Rectal smooth muscle tissue (tissue), 1 donor: ENCODE measurements around the gene ALPG.
"Not testable (repeated sequence)": the region's sequence is repeated elsewhere in the genome, so short reads cannot be mapped to it uniquely, and the experiment has no call there.

Experiments
- H3K27ac ChIP-seq: one replicate; pipeline ENCODE4 v1.7.0; 2013; ENCODE audit warnings: low read depth, low read length, inconsistent platforms
- H3K27me3 ChIP-seq: one replicate; pipeline ENCODE4 v1.7.0; 2013; ENCODE audit warnings: low read length; ENCODE audit not compliant: control insufficient read depth, insufficient read depth
- H3K36me3 ChIP-seq: one replicate; pipeline ENCODE4 v1.7.0; 2013; ENCODE audit warnings: low read length; ENCODE audit not compliant: control insufficient read depth, insufficient read depth
- H3K4me1 ChIP-seq: one replicate; pipeline ENCODE4 v1.7.0; 2013; ENCODE audit warnings: low read length; ENCODE audit not compliant: control insufficient read depth, insufficient read depth
- H3K4me3 ChIP-seq: one replicate; pipeline ENCODE4 v1.7.0; 2013; ENCODE audit warnings: low read length
- H3K9ac ChIP-seq: one replicate; pipeline ENCODE4 v1.7.0; 2013; ENCODE audit warnings: low read length

ALPG gene

DNA sequence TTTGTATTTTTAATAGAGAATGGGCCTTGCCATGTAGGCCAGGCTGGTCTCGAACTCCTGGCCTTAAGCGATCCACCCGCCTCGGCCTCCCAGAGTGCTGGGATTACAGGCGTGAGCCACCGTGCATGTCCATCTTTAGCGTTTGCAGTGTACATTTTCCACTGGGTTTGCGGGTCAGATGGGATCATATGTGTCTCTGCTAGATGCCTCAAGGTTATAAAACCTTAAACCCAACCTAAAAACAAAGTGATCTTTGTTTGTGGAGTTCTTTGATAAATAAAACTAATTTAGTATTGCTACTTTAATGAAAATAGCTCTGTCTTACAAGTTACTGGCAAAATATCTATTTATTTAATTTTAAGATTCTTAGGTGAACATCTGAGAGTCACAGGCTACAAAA, 13.1 kb upstream of the ALPG start:
- Histone ChIP-seq H3K36me3 (no peaks in the 10 kb centered on the region), H3K27ac (no peak overlapping the region), H3K9ac (no peak overlapping the region), H3K4me1 (no peaks in the 10 kb centered on the region), H3K27me3 (peaks cover 1% of the 10 kb centered on the region), H3K4me3 (no peak overlapping the region)

DNA sequence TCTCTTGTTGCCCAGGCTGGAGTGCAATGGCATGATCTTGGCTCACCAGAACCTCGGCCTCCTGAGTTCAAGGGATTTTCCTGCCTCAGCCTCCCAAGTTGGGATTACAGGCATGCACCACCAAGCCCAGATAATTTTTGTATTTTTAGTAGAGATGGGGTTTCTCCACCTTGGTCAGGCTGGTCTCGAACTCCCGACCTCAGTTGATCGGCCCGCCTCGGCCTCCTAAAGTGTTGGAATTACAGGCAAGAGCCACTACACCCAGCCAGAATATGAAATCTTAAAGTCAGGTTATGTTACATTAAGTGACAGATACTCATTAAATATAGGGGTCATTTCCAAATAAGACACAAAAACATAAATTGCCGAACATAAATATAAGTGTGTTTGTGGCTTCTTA, 12.2 kb upstream of the ALPG start:
- H3K4me1 ChIP-seq, H3K9ac ChIP-seq, H3K36me3 ChIP-seq, H3K4me3 ChIP-seq, H3K27me3 ChIP-seq, H3K27ac ChIP-seq: not testable (repeated sequence)

DNA sequence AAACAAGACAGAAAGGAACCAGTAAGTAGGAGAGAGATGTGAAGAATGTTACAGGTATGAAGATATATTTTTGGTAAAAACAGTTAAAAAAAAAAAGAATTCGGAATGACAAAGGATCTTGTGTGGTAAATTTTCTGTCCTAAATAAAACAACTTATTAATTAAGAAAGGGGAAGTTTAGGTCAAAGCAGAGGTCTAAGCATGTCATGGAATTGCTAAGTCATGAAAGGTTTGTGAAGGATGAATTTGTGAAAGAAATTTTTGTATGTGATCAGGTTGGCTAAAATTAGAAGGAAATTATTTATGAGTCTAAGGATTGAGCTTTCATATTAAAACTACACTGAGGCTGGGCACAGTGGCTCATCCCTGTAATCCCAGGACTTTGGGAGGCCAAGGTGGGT, 11.1 kb upstream of the ALPG start:
- Histone ChIP-seq H3K36me3 (no peaks in the 10 kb centered on the region), H3K27ac (no peak overlapping the region), H3K4me1 (no peaks in the 10 kb centered on the region), H3K9ac (no peak overlapping the region), H3K27me3 (no peaks in the 10 kb centered on the region), H3K4me3 (no peak overlapping the region)

DNA sequence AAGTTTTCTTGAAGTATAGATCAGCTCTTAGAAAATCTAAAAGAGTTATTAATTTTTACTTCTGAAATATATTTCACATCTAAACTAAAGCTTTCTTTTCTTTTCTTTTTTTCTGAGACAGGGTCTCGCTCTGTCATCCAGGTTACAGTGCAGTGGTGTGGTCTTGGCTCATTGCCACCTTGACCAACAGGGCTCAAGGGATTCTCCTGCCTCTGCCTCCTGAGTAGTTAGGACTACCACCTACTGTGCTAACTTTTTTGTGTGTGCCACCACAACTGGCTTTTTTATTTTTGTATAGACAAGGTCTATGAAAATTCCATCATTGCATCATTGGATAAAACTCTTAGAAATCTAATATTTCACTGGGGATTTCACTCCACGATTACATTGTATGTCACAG, 10.0 kb upstream of the ALPG start:
- Histone ChIP-seq H3K36me3 (no peaks in the 10 kb centered on the region), H3K27ac (no peak overlapping the region), H3K4me1 (no peaks in the 10 kb centered on the region), H3K9ac (no peak overlapping the region), H3K27me3 (no peaks in the 10 kb centered on the region), H3K4me3 (no peak overlapping the region)

DNA sequence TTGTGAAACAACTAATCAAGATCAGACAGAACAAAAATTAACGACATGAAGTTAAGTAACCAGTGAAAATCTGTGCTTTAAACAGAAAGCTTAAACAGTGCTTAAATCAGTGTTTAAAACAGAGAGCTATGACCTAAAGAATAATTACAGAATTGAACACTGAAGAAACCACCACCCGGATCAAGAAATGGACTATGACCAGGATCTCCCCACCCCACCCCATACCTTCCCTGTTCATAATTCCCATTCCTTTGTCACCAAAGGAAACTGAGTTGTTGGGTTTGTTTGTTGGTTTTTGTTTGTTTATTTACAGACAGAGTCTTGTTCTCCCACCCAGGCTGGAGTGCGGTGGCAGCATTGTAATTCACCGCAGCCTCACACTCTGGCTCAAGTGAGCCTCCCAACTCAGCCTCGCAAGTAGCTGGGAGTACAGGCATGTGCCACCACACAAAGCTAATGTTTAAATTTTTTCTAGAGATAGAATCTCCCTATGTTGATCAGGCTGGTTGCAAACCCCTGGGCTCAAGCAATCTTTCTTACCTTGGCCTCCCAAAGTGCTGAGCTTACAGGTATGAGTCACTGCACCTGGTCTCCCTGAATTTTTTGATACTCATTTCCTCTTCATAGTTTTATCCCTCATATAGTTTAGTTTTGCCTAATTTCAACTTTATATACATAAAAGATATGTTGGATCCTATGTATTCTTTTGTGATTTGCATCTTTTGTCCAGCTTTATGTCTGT, 8.2 kb upstream of the ALPG start:
- no peak overlapping the region for H3K27ac ChIP-seq
- H3K4me1 ChIP-seq, result no peaks in the 10 kb centered on the region
- no peaks in the 10 kb centered on the region for H3K27me3 ChIP-seq
- no peaks in the 10 kb centered on the region for H3K36me3 ChIP-seq
- no peak overlapping the region for H3K9ac ChIP-seq
- no peak overlapping the region for H3K4me3 ChIP-seq

DNA sequence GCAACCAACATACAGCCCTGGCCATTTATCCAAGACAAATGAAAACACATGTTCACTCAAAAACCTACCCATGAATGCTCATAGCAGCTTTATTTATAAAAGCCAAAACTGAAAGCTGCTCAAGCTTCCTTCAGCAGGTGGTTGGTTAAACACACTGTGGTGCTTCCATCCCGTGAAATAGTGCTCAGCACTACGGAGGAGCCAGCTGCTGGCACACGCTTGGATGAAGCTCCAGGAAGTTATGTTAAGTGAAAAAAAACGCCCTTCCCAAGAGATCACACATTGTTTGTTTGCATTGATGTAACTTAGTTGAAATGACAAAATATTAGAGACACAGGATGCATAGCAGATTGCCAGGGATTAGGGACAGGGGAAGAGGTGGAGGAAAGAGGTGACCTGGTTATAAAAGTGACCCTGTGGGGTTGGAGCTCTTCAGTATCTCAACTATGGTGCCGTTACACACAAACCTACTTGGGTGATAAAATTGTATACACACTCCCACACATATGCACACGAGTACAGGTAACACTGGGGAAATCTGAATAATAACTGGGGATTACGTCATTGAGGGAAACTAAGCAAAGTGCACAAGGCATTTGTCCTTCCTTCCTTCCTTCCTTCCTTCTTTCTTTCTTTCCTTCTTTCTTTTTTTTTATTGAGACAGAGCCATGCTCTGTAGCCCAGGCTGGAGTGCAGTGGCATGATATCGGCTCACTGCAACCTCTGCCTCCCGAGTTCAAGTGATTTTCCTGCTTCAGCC, 6.2 kb upstream of the ALPG start:
- H3K27ac ChIP-seq, result no peak overlapping the region
- no peaks in the 10 kb centered on the region for H3K27me3 ChIP-seq
- H3K36me3 ChIP-seq, result no peaks in the 10 kb centered on the region
- no peak overlapping the region for H3K9ac ChIP-seq
- no peak overlapping the region for H3K4me3 ChIP-seq
- H3K4me1 ChIP-seq, result no peaks in the 10 kb centered on the region

DNA sequence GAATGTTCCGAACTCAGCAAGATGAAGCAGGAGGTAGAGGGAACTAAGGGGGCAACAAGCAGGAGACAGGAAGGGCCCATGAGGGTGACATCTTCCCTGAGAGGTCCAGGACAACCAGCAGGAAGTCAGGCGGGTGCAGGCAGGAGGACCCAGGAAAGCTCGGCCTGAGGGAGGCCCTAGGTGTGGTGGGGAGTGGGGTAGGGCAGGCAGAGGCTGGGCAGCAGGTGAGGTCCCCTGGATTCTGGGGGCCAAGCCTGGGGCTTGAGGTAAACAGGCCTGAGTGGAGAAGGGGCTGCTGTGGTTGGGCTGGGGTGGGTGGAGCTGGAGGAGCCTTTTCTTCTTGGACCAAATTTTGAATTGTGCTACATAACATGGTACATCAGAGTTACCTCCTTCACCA, 4.1 kb upstream of the ALPG start:
- no peak overlapping the region for H3K4me3 ChIP-seq
- no peaks in the 10 kb centered on the region for H3K27me3 ChIP-seq
- no peaks in the 10 kb centered on the region for H3K4me1 ChIP-seq
- H3K27ac ChIP-seq, result no peak overlapping the region
- no peak overlapping the region for H3K9ac ChIP-seq
- no peaks in the 10 kb centered on the region for H3K36me3 ChIP-seq

DNA sequence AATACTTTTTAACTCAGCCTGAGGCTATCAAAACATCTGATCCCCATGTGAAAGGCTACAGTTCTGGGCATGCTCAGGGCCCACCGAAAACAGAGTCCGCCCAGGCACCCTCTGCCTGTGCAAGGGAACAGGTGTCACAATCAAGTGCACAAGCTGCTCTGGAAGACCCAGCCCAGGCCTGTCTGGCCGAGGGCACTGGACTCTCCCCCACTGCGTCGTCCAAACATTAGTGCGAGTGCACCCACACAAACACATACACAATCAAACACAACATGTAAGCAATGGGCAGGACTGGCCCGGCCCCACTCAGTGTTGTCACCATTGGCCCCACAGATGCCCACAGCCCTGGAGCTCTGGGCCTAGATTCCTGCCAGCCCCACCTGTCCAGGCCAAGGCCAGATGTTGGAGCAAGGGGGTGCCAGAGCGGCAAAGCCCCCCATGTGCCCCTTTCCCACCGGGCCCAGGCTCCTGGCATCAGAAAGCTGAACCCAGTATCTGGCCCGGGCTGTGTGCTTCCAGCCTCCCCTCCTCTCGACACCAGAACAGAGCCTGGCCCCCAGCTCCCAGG, 617 bp upstream of the ALPG start:
- H3K4me3 ChIP-seq, result no peak overlapping the region
- H3K27me3 ChIP-seq, result no peaks in the 10 kb centered on the region
- no peaks in the 10 kb centered on the region for H3K36me3 ChIP-seq
- no peak overlapping the region for H3K27ac ChIP-seq
- H3K9ac ChIP-seq, result no peak overlapping the region
- H3K4me1 ChIP-seq, result no peaks in the 10 kb centered on the region

DNA sequence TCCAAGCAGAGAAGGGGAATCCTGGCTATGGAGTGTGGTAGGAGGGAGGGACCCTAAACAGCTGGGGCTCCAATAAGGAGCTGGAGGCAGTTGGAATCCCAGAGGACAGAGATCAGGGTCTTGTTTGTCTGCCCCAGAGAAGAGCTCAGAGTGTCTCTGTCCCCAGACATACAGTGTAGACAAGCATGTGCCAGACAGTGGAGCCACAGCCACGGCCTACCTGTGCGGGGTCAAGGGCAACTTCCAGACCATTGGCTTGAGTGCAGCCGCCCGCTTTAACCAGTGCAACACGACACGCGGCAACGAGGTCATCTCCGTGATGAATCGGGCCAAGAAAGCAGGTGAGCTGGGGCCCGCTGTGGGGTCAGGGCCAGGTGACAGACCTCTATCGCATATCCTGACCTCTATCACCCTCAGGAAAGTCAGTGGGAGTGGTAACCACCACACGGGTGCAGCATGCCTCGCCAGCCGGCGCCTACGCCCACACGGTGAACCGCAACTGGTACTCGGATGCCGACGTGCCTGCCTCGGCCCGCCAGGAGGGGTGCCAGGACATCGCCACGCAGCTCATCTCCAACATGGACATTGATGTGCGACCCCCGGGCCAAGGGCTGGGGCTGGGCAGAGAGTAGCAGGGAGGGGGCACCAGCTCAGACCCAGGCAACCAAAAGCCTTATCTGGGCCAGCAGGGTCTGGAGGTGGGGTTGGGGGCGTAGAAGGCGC, 945 bp downstream of the ALPG start:
- not testable (repeated sequence) for H3K4me1 ChIP-seq, H3K27ac ChIP-seq, H3K4me3 ChIP-seq, H3K27me3 ChIP-seq, H3K9ac ChIP-seq, H3K36me3 ChIP-seq

DNA sequence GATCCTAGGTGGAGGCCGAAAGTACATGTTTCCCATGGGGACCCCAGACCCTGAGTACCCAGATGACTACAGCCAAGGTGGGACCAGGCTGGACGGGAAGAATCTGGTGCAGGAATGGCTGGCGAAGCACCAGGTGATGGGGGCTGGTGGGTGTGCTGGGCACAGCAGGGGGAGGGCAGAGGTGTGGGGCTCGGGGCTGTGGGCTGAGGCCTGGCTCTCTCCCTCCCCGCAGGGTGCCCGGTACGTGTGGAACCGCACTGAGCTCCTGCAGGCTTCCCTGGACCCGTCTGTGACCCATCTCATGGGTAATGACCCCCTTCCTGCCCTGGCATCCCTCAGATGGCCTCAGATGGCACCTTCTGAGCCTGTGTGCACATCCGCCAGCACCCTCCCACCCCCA, 1.6 kb downstream of the ALPG start:
- H3K4me3 ChIP-seq, H3K36me3 ChIP-seq, H3K27me3 ChIP-seq, H3K9ac ChIP-seq, H3K27ac ChIP-seq, H3K4me1 ChIP-seq: not testable (repeated sequence)

DNA sequence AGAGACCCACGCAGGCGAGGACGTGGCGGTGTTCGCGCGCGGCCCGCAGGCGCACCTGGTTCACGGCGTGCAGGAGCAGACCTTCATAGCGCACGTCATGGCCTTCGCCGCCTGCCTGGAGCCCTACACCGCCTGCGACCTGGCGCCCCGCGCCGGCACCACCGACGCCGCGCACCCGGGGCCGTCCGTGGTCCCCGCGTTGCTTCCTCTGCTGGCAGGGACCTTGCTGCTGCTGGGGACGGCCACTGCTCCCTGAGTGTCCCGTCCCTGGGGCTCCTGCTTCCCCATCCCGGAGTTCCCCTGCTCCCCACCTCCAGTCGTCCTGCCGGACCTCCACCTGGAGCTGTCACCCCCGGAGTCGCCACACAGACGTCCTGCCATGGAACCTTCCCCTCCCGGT, 3.0 kb downstream of the ALPG start:
- not testable (repeated sequence) for H3K9ac ChIP-seq, H3K27ac ChIP-seq, H3K36me3 ChIP-seq, H3K4me3 ChIP-seq, H3K27me3 ChIP-seq, H3K4me1 ChIP-seq

DNA sequence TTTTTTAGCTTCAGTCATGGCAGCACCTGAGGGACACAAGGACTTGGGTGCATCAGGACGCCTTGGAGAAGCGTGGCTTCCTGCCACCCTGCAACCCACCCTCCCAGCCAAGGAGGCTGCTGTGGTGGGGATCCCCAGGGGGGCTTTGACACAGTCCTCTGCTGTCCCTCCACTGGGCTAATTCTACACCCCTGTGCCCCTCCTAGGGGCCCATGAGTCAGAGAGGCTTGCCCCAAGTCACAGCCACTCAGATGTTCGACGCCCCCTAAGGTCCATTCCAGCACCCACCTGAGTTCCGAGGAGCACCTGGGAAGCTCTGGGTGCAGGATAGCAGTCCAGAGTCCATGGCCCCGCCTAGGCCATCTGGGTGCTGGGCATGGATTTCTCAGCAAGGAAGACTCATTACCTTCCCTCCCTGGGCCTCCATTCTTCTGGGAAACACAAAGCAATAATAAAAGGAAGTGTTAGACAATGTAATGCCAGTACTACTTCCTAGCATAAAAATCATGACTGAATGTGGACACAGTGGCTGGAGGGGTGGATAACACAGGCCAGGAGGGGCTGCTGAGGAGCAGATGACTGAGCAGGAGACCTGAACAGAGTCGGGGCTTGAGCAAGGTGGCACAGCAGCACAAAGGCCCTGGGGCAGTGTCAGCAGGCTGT, 3.7 kb downstream of the ALPG start:
- Histone ChIP-seq H3K4me1 (no peaks in the 10 kb centered on the region), H3K36me3 (no peaks in the 10 kb centered on the region), H3K4me3 (no peak overlapping the region), H3K27me3 (no peaks in the 10 kb centered on the region), H3K27ac (no peak overlapping the region), H3K9ac (no peak overlapping the region)
